OCI-LY7 (cell line): ENCODE data around the gene CNTN4.

Experiments used
- CTCF ChIP-seq: fragments of 200-600 bp; sonication (generic); conservative IDR thresholded peaks from 2 replicates; pipeline ENCODE4 v1.5.1; 2014; ENCODE audit warnings: mild to moderate bottlenecking, antibody characterized with exemption, low read length, moderate library complexity, mixed read lengths
- EZH2phosphoT487 ChIP-seq: fragments of 200-600 bp; sonication (generic); IDR thresholded peaks from 2 replicates; pipeline ENCODE4 v1.6.1; 2018; ENCODE audit warnings: low read depth, borderline replicate concordance, mild to moderate bottlenecking, mixed run types, antibody characterized with exemption, low read length, moderate library complexity, mixed read lengths

GRCh38 chr3:2543247-2543646, 444.6 kb downstream of the CNTN4 start:
- no peak for TF ChIP-seq CTCF
- no peak for TF ChIP-seq EZH2phosphoT487
